Bronchus fibroblast of lung (primary cell): ENCODE measurements around the gene OR14C36. TPM values are rescaled to one million over a fixed set of nuclear protein-coding genes. Genes with fewer than 3 reads are reported as not detected.

ENCODE experiments used
- total RNA-seq: library from RNA; depleted of rRNA; stranded (reverse); fragments of >200 nt; gene quantifications from 2 replicates; pipeline ENCODE4 v1.2.3, GENCODE V29; 2015

Gene OR14C36
- total RNA-seq = not detected in 2 replicates

GRCh38 chr1:248348475-248348874, at the start of gene OR14C36:
TSS of gene OR14C36 (plus strand) at chr1:248348775. CDS start at chr1:248348775, 0 bp downstream.

GRCh38 chr1:248303324-248303723, 45.3 kb upstream of the OR14C36 start, which contains the start of gene OR2T12:
TSS of gene OR2T12 (minus strand) at chr1:248303424. CDS start at chr1:248295578, 7,846 bp downstream.

GRCh38 chr1:248324468-248324867, 24.1 kb upstream of the OR14C36 start, which contains the start of gene OR2M7:
TSS of gene OR2M7 (minus strand) at chr1:248324568. CDS start at chr1:248324568, 0 bp downstream.

GRCh38 chr1:248361121-248361715, 12.6 kb downstream of the OR14C36 start, which contains the start of gene OR2T4:
TSS of gene OR2T4 (plus strand) at chr1:248361665. CDS start at chr1:248361665, 0 bp downstream.

GRCh38 chr1:248375446-248375845, 26.9 kb downstream of the OR14C36 start, which contains the start of gene OR2T6:
TSS of gene OR2T6 (plus strand) at chr1:248375746. CDS start at chr1:248387609, 11,863 bp downstream.

Other genes starting within 250 kb of the OR14C36 start
- gene OR2M5, start 203.6 kb upstream of the OR14C36 start, total RNA-seq = not detected in 2 replicates
- gene OR2M2, start 174.0 kb upstream of the OR14C36 start, total RNA-seq = not detected in 2 replicates
- not detected in 2 replicates for gene OR2M3, start 151.5 kb upstream of the OR14C36 start, total RNA-seq
- not detected in 2 replicates for gene OR2M4, start 117.4 kb upstream of the OR14C36 start, total RNA-seq
- gene OR2T33, start 70.8 kb upstream of the OR14C36 start, total RNA-seq = not detected in 2 replicates
- not detected in 2 replicates for gene OR2T12, start 45.4 kb upstream of the OR14C36 start, total RNA-seq
- not detected in 2 replicates for gene OR2M7, start 24.2 kb upstream of the OR14C36 start, total RNA-seq
- gene OR2T4, start 12.9 kb downstream of the OR14C36 start, total RNA-seq = not detected in 2 replicates
- gene OR2T6, start 27.0 kb downstream of the OR14C36 start, total RNA-seq = not detected in 2 replicates
- not detected in 2 replicates for gene OR2T1, start 54.3 kb downstream of the OR14C36 start, total RNA-seq
- not detected in 2 replicates for gene OR2T2, start 96.9 kb downstream of the OR14C36 start, total RNA-seq
- not detected in 2 replicates for gene OR2T3, start 124.6 kb downstream of the OR14C36 start, total RNA-seq
- not detected in 2 replicates for gene OR2T5, start 139.8 kb downstream of the OR14C36 start, total RNA-seq
- gene OR2G6, start 159.3 kb downstream of the OR14C36 start, total RNA-seq = not detected in 2 replicates
- gene OR2T29, start 214.0 kb downstream of the OR14C36 start, total RNA-seq = not detected in 2 replicates
- not detected in 2 replicates for gene OR2T34, start 226.0 kb downstream of the OR14C36 start, total RNA-seq
- not detected in 2 replicates for gene OR2T10, start 248.9 kb downstream of the OR14C36 start, total RNA-seq